CD4-positive, alpha-beta T cell (primary cell): ENCODE measurements around the gene ERC2. TPM values are rescaled to one million over a fixed set of nuclear protein-coding genes. Genes with fewer than 3 reads are reported as not detected.

Source experiments
- ATAC-seq: fragments of 200-7000 bp; cut with Tn5 transposase; one replicate; pipeline ENCODE4 v1.10.0; 2022; ENCODE audit warnings: mild to moderate bottlenecking; ENCODE audit not compliant: poor library complexity
- CTCF ChIA-PET: fragments of 350-600 bp; sonication (Branson Sonifier 250); formaldehyde crosslinking; loops from one replicate; lab custom pipeline; 2021; ENCODE audit warnings: antibody characterized with exemption, inconsistent platforms; lab: Charles Lee
- POLR2A ChIA-PET: fragments of 350-600 bp; sonication (Branson Sonifier 250); formaldehyde crosslinking; loops from one replicate; lab custom pipeline; 2021; ENCODE audit warnings: antibody characterized with exemption, inconsistent platforms; lab: Charles Lee
- DNase-seq, 14 experiments: peaks; one replicate each; pipeline ENCODE4 v3.0.0-alpha.2; 2013 to 2020; ENCODE audit warnings: mixed read lengths in 2 of 14
- H3K27ac ChIP-seq, 2 donors: one replicate each; pipeline versions ENCODE4 v1.5.1 to v1.7.0; 2013; ENCODE audit warnings: low read length in 2 of 2, low read depth in 1 of 2, mild to moderate bottlenecking in 1 of 2
- H3K27me3 ChIP-seq, 2 experiments: 1 replicate in 1 of 2; 2 replicates in 1 of 2; pipeline versions ENCODE4 v1.6.1 to v1.7.0; 2013; ENCODE audit warnings: low read length in 2 of 2, control low read depth in 1 of 2, mild to moderate bottlenecking in 1 of 2, moderate library complexity in 1 of 2; ENCODE audit not compliant: insufficient read depth in 2 of 2, control insufficient read depth in 1 of 2
- H3K36me3 ChIP-seq: one replicate; pipeline ENCODE4 v1.6.1; 2013; ENCODE audit warnings: low read length, control low read depth; ENCODE audit not compliant: insufficient read depth
- H3K4me1 ChIP-seq: one replicate; pipeline ENCODE4 v1.6.1; 2013; ENCODE audit warnings: low read length, control low read depth; ENCODE audit not compliant: insufficient read depth
- H3K4me3 ChIP-seq: one replicate; pipeline ENCODE4 v1.5.1; 2013; ENCODE audit warnings: mild to moderate bottlenecking, low read length, moderate library complexity
- H3K9me3 ChIP-seq, 2 experiments: 1 replicate in 1 of 2; 2 replicates in 1 of 2; pipeline versions ENCODE4 v1.6.1 to v1.7.0; 2013; ENCODE audit warnings: low read length in 2 of 2, mild to moderate bottlenecking in 2 of 2, control low read depth in 1 of 2, moderate library complexity in 1 of 2; ENCODE audit not compliant: control insufficient read depth in 1 of 2, insufficient read depth in 1 of 2
- H3K27ac Mint-ChIP-seq: one replicate; pipeline ENCODE4 v1.8.0; 2020; ENCODE audit warnings: mixed read lengths
- H3K27me3 Mint-ChIP-seq: one replicate; pipeline ENCODE4 v1.8.0; 2021; ENCODE audit warnings: mixed read lengths
- H3K36me3 Mint-ChIP-seq: one replicate; pipeline ENCODE4 v1.8.0; 2021; ENCODE audit warnings: low read depth, mixed read lengths
- H3K4me1 Mint-ChIP-seq: one replicate; pipeline ENCODE4 v1.8.0; 2021; ENCODE audit warnings: low read depth, mixed read lengths
- H3K4me3 Mint-ChIP-seq: one replicate; pipeline ENCODE4 v1.8.0; 2020; ENCODE audit warnings: mild to moderate bottlenecking, mixed read lengths
- H3K9me3 Mint-ChIP-seq: one replicate; pipeline ENCODE4 v1.8.0; 2020; ENCODE audit warnings: mixed read lengths
- CTCF ChIP-seq: fragments of 200-600 bp; IDR thresholded peaks from one replicate; pipeline ENCODE4 v1.8.0; 2022; ENCODE audit warnings: antibody characterized with exemption, mild to moderate bottlenecking
- intact Hi-C, 2 experiments: fragments of 100-400 bp; cut with DNase I in 1 of 2; cut with micrococcal nuclease in 1 of 2; formaldehyde crosslinking; loops; one replicate each; pipeline versions ENCODE4 v1.15.1 to v1.9.0; 2023 to 2025; cut with DNase I, micrococcal nuclease
- total RNA-seq, 174 experiments: library from RNA in 2 of 174; stranded (reverse) in 2 of 174; gene quantifications; one replicate each; pipeline ENCODE4 v1.2.3 and lab custom pipeline; 2021 to 2026

Gene ERC2
- total RNA-seq, 2 experiments from 2014 or later = not detected

- intact Hi-C loops = no loop called here
- POLR2A ChIA-PET = no interaction called here
- CTCF ChIA-PET = interaction anchor here (0.9 to 1.7 kb wide), 2 partner anchors 9 to 10 kb away, joined by 3 read pairs; no protein-coding TSS in a partner anchor
These were observed 512.3 kb downstream of the ERC2 start for GRCh38 chr3:55955891-55956477.

GRCh38 chr3:55951388-55951787 lies 516.9 kb downstream of the ERC2 start:
- intact Hi-C loops = no loop called here
- CTCF ChIA-PET = no interaction called here

More at GRCh38 chr3:55955891-55956477, 512.3 kb downstream of the ERC2 start:
- Histone ChIP-seq H3K4me3 (no peak overlapping the region), H3K4me1 (no peaks in the 10 kb centered on the region), H3K36me3 (no peaks in the 10 kb centered on the region), H3K27ac (no peak overlapping the region), H3K27me3 (no peaks in the 10 kb centered on the region), H3K9me3 (peaks cover 0 to 14% of the 10 kb centered on the region in 2 experiments)
- ATAC-seq (no peak), DNase-seq (no peak)
- Mint-ChIP-seq H3K27me3 (no peaks in the 10 kb centered on the region), H3K4me3 (no peak overlapping the region), H3K9me3 (no peaks in the 10 kb centered on the region), H3K27ac (no peak overlapping the region), H3K4me1 (no peaks in the 10 kb centered on the region), H3K36me3 (no peaks in the 10 kb centered on the region)
- no peak for TF ChIP-seq CTCF

GRCh38 chr3:55947406-55947805 lies 520.9 kb downstream of the ERC2 start:
- Histone ChIP-seq H3K27ac (no peak overlapping the region), H3K27me3 (no peaks in the 10 kb centered on the region), H3K36me3 (no peaks in the 10 kb centered on the region), H3K9me3 (no peaks in the 10 kb centered on the region), H3K4me1 (no peaks in the 10 kb centered on the region), H3K4me3 (no peak overlapping the region)
- Mint-ChIP-seq H3K4me1 (no peaks in the 10 kb centered on the region), H3K4me3 (no peak overlapping the region), H3K27me3 (peaks cover 7% of the 10 kb centered on the region), H3K27ac (no peak overlapping the region), H3K9me3 (peaks cover 4% of the 10 kb centered on the region), H3K36me3 (no peaks in the 10 kb centered on the region)
- TF ChIP-seq CTCF = no peak
- DNase-seq = no peak
- no peak for ATAC-seq
- intact Hi-C loops = no loop called here
- POLR2A ChIA-PET = no interaction called here
- CTCF ChIA-PET = interaction anchor here (0.9 kb wide), 1 partner anchor 22 kb away, joined by 3 read pairs; no protein-coding TSS in a partner anchor

More at GRCh38 chr3:55951388-55951787, 516.9 kb downstream of the ERC2 start:
- H3K27ac Mint-ChIP-seq = no peak overlapping the region
- POLR2A ChIA-PET = no interaction called here
- no peaks in the 10 kb centered on the region for H3K27me3 Mint-ChIP-seq
- no peaks in the 10 kb centered on the region for H3K4me1 ChIP-seq
- H3K9me3 ChIP-seq = no peaks in the 10 kb centered on the region
- H3K4me1 Mint-ChIP-seq = no peaks in the 10 kb centered on the region
- H3K27me3 ChIP-seq = no peaks in the 10 kb centered on the region
- H3K27ac ChIP-seq = no peak overlapping the region
- no peaks in the 10 kb centered on the region for H3K36me3 ChIP-seq
- DNase-seq = no peak
- no peak overlapping the region for H3K4me3 ChIP-seq
- ATAC-seq = no peak
- no peak for TF ChIP-seq CTCF
- no peak overlapping the region for H3K4me3 Mint-ChIP-seq
- H3K36me3 Mint-ChIP-seq = no peaks in the 10 kb centered on the region
- peaks cover 4% of the 10 kb centered on the region for H3K9me3 Mint-ChIP-seq
